CD1c-positive myeloid dendritic cell (primary cell): Measurements from ENCODE around the gene MORC2.

Experiments
- DNase-seq: peaks from one replicate; pipeline ENCODE4 v3.0.0-alpha.2; 2016; ENCODE audit errors: extremely low spot score

Gene MORC2

DNA sequence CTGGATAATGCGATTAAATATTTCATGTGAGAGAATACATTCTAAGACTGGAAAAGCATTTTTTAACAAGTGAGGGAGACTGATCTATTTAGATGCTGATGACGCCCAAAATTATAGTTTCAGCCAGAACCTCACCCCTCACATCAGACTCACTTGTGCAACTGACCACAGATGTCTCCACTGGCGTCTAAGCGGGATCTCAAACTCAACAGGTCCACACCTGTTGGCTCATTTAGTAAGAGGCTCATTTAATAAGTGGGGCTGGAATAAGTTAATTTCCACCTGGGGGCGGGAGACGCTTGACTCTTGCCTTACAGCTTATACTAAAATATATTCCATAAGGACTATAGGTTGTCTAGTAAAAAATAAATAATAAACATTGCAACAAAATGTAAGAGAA, 47.5 kb downstream of the MORC2 start:
- no peak for DNase-seq

- peak; percentile 79 for DNase-seq
Measured at GRCh38 chr22:30920407-30920806, 48.2 kb downstream of the MORC2 start.

DNA sequence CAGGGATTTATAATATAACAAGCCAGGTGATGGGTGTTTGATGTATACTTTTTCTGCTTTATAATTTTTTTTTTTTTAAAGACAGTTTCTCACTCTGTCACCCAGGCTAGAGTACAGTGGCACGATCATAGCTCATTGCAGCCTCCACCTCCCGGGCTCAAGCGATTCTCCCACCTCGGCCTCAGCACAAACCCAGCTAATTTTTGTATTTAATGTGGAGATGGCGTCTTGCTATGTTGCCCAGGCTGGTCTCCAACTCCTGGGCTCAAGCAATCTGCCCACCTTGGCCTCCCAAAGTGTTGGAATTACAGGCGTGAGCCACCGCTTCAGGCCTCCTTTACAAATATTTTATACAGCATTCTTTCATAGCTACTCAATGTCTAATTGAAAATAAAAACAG, 48.6 kb downstream of the MORC2 start:
- no peak for DNase-seq

- no peak for DNase-seq
Measured at GRCh38 chr22:30918761-30919160, 49.8 kb downstream of the MORC2 start.

DNA sequence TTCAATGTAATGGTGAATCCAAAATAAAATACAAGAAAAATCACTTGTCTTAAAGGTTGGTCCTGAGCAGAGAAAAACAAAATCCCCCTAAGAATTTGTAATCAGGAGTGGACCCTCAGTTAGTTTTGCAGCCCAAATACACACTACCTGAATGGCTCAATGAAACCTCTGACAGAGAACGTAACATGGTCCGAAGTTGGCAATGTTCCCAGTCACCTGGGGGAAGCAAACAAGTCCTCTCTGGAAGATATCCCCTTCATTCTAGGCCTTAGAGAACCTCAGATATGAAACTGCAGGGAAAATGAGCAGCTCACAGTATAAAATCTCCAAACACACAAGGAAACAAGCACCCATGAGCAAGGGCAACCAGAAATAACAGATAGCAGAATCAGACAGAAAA, 58.2 kb downstream of the MORC2 start:
- no peak for DNase-seq

DNA sequence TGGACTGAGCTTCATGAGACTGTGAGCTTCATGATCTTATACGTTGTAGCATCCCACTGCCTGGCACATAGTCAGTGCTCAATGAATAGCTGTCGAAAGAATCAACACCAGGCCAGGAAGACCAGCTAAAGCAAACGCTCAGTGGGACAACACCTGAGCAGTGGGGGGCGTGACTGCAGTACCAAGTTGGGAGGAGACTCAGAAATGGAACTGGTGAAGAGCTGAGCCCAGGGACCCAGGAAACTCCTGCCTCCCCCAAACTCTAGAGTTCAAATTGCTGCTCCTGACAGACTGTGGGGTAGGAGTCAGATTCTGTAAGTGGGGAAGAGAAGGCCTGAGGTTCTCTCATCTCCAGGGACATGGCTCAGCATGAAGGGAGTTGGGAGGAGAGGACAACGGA, 59.3 kb downstream of the MORC2 start:
- DNase-seq: no peak

GRCh38 chr22:30908051-30908461, 60.5 kb downstream of the MORC2 start:
- DNase-seq: no peak

DNA sequence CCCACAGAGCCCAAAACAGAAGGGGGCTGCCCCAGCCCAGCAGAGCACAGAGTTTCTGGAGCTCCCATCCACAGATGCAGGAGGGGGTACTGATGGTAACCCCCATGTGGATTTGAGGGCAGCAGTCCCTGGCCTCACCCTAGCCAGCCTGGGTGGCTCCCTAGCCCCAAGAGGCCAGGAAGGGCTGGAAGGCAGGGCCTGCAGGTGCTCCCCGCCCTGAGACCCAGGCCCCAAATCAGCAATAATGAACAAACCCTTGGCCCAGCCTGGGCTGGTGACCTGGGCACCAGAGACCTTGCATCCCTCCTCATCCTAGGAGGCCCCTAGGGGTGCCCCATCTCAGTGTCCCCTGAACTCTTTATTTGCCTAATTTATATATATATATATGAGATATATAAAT, 61.6 kb downstream of the MORC2 start:
- no peak for DNase-seq

DNA sequence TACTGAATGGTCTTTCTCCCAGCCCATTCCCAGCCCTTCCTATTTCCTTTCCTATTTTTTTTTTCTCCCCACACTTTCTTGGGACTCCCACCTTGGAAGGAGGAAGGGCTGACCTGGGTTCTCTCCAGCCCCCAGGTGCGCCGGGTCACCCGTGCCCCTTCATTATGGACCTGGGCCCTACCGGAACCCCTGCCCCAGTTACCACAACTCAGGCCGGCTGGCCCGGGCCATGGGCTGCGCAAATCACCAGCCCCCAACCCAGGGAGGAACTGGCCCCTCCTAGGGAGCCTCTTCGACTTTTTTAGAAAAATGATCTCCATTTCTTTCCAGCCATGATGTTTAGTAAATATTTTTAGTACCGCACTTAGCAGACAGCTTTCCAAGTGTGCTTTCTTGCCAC, 62.2 kb downstream of the MORC2 start:
- no peak for DNase-seq

GRCh38 chr22:30905696-30906341, 62.8 kb downstream of the MORC2 start:
- no peak for DNase-seq

GRCh38 chr22:30903876-30904460, 64.6 kb downstream of the MORC2 start:
- no peak for DNase-seq

DNA sequence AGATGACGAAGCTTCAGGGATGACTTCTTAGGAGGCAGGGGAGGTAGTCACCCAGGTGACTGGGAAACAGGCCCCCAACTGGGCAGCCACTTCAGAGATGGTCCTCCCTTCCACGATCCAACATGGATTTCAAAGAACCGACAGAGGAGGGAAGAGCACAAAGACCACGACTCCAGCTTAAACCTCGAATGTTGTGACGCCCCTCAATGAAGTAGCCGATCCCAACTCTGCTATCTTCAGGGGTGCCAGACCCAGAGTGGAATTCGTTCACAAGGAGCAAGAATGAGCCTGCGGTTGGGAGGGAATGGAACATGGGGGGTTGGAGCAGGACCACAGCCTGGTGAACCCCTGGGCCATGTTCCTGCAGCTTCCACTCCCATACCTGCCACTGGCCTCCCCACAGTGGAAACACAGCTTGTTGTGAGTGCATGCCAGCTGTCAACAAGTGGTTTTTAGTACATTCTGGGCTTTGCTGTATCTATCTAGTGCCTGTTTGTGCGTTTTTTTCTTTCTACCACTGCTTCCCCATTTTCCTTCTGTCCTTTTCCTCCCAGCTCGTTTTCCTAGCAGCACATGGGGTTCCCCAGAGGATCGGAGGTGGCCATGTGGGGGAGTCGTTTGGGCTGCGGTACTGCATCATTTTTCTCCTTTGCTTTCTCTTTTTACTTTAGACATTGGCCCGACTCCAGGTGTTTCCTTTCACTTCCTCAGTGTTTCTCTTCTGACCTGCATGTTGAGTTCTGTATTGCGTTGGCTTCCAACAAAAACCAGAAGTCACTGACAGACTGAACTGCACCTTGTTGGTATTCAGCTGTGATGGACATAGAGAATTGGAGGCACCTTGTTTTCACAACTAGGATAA, 65.8 kb downstream of the MORC2 start:
- no peak for DNase-seq

GRCh38 chr22:30894371-30894740, 74.2 kb downstream of the MORC2 start:
- DNase-seq: no peak

DNA sequence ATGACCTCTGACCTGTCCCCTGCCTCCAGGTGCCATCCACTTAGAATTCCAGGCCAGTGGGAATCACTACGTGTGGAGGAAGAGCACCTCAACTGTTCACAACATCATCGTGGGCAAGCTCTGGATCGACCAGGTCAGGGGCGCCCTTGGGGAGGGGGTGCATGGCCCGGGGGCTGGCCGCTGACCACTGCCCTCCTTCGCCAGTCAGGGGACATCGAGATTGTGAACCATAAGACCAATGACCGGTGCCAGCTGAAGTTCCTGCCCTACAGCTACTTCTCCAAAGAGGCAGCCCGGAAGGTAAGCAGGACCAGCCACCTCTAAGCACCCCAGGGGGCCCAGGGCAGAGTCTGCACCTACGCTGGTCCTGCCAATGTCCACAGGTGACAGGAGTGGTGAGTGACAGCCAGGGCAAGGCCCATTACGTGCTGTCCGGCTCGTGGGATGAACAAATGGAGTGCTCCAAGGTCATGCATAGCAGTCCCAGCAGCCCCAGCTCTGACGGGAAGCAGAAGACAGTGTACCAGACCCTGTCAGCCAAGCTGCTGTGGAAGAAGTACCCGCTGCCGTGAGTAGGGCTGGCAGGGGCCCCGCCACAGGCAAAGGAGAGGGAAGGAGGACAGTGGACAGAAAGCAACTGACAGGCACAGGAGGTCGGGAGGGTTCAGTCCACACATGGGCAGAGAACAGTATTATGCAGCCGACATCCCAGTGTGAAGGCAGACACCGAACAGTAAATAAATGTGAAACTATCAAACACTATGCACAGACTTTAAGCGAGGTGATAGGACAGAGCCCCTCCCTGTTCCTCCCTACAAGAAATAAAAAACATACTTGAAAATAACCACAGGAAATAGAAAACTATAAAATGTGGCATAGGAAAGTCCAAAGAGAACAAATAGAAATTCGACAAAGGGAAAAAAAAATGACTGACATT, 74.9 kb downstream of the MORC2 start:
- DNase-seq: no peak

DNA sequence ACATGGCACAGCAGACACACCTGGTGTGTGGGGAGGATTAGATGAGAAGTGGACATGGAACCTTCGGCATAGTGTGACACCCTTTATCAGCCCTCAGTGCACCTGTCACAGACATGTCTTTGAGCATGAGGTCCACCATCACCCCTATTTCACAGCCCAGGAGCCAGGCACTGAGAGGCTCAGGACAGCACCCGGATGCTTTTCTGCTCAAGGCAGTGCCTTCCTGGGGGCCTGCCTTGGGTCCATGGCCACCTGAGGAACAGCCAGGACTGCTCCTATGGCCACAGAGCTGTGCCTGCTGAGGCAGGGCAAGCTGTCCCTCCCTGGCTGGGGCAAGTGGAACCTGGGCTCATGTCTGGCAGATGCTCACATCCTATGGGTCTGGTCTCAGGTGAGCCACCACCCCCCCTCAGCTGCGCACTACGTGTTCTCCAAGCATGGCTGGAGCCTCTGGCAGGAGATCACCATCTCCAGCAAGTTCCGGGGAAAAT, 75.8 kb downstream of the MORC2 start:
- no peak for DNase-seq

DNA sequence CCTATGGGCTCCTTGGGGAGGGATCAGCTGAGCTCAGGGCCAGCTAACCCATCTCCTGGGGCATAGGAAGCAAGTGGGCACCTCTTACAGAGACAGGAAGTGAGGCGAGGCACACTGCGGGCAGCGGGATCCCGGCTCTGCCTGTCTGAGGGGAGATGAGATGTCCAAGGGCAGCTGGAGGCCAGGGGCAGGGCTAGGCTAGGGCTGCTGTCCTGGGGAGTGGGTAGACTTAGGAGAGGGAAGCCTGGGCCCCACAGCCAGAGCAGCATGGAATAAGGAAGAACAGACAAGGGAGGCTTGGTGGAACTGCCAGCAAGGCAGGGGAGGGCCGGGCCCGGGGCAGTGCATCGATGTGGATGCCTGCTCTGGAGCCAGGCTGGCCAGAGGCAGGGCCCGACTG, 76.3 kb downstream of the MORC2 start:
- no peak for DNase-seq

DNA sequence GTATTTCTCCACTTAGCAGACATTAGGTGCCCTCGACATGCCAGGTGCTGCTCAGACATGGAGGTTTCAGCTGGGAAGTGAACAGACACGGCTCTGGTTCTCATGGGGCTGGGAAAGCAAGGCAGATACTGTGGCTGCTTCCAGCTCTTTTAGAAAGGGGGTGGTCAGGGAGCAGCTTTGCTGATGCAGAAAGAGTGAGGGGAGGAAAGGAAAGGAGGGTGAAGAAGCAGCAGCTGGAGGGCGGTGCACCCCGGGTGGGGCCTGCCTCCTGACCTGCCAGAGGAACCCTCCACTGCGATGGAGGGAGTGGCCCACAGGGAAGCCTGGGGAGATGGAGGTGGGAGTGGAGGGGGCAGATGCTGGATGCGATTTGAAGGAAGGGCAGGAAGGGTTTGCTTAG, 76.8 kb downstream of the MORC2 start:
- DNase-seq: no peak

GRCh38 chr22:30891443-30891755, 77.2 kb downstream of the MORC2 start:
- DNase-seq: no peak

- DNase-seq: peak; percentile 2
Measured at GRCh38 chr22:30890686-30891442, 77.7 kb downstream of the MORC2 start.

- DNase-seq: no peak
Measured at GRCh38 chr22:30889996-30890480, 78.5 kb downstream of the MORC2 start.
